Measurements from ENCODE around the gene SYNJ2.

The SYNJ2 gene

GRCh38 chr6:158030380-158031300 lies 49.0 kb downstream of the SYNJ2 start:
- no peak for DNase-seq

GRCh38 chr6:158031381-158032353 lies 50.0 kb downstream of the SYNJ2 start:
- no peak for DNase-seq

GRCh38 chr6:158032354-158032733 lies 50.7 kb downstream of the SYNJ2 start:
- no peak for DNase-seq

- DNase-seq, result no peak
Measured at GRCh38 chr6:158033077-158033750, 51.6 kb downstream of the SYNJ2 start.

- DNase-seq, result no peak
Measured at GRCh38 chr6:158033751-158034702, 52.4 kb downstream of the SYNJ2 start.

GRCh38 chr6:158036261-158036660 lies 54.6 kb downstream of the SYNJ2 start:
- no peak for DNase-seq

- no peak for DNase-seq
Measured at GRCh38 chr6:158037021-158037420, 55.4 kb downstream of the SYNJ2 start.

- no peak for DNase-seq
Measured at GRCh38 chr6:158037771-158038170, 56.1 kb downstream of the SYNJ2 start.

- no peak for DNase-seq
Measured at GRCh38 chr6:158038291-158039177, 56.9 kb downstream of the SYNJ2 start.

GRCh38 chr6:158039178-158039557 lies 57.5 kb downstream of the SYNJ2 start:
- DNase-seq, result no peak

- DNase-seq, result no peak
Measured at GRCh38 chr6:158039571-158040050, 57.9 kb downstream of the SYNJ2 start.

- DNase-seq, result no peak
Measured at GRCh38 chr6:158040051-158040803, 58.6 kb downstream of the SYNJ2 start.

GRCh38 chr6:158040804-158041347 lies 59.2 kb downstream of the SYNJ2 start:
- DNase-seq, result no peak

GRCh38 chr6:158041370-158041769 lies 59.7 kb downstream of the SYNJ2 start:
- DNase-seq, result no peak

GRCh38 chr6:158041788-158042187 lies 60.1 kb downstream of the SYNJ2 start:
- no peak for DNase-seq

- no peak for DNase-seq
Measured at GRCh38 chr6:158042245-158042798, 60.7 kb downstream of the SYNJ2 start.

GRCh38 chr6:158043008-158043407 lies 61.3 kb downstream of the SYNJ2 start:
- no peak for DNase-seq

- no peak for DNase-seq
Measured at GRCh38 chr6:158043586-158044524, 62.2 kb downstream of the SYNJ2 start.

Measured in NCI-H1092 (cell line).